Stimulated activated CD4-positive, alpha-beta T cell treated with anti-CD3 and anti-CD28 coated beads, TNF-alpha, amount 100 ng/mL, for 4 hours (primary cell): ENCODE data around the gene C1orf21.

Experiments
- DNase-seq, 3 experiments: peaks; one replicate each; pipeline ENCODE4 v3.0.0-alpha.2; 2020; ENCODE audit warnings: low read depth in 3 of 3

The C1orf21 gene

GRCh38 chr1:184387069-184387475, 243 bp downstream of the C1orf21 start:
- DNase-seq: no peak

- DNase-seq: peak in 2 of 3 experiments; percentile 1 to 3
These were observed 868 bp downstream of the C1orf21 start for GRCh38 chr1:184387476-184388318.

GRCh38 chr1:184388319-184388889, 1.6 kb downstream of the C1orf21 start:
- DNase-seq: no peak

GRCh38 chr1:184388971-184389370, 2.1 kb downstream of the C1orf21 start:
- DNase-seq: no peak

- DNase-seq: no peak
These were observed 2.6 kb downstream of the C1orf21 start for GRCh38 chr1:184389446-184389845.

GRCh38 chr1:184390889-184391288, 4.1 kb downstream of the C1orf21 start:
- DNase-seq: no peak

- no peak for DNase-seq
These were observed 5.2 kb downstream of the C1orf21 start for GRCh38 chr1:184392067-184392466.

- no peak for DNase-seq
These were observed 6.1 kb downstream of the C1orf21 start for GRCh38 chr1:184392779-184393522.

- no peak for DNase-seq
These were observed 7.1 kb downstream of the C1orf21 start for GRCh38 chr1:184393962-184394361.

- no peak for DNase-seq
These were observed 8.5 kb downstream of the C1orf21 start for GRCh38 chr1:184395370-184395769.

GRCh38 chr1:184395937-184396480, 9.2 kb downstream of the C1orf21 start:
- DNase-seq: no peak

- DNase-seq: no peak
These were observed 12.5 kb downstream of the C1orf21 start for GRCh38 chr1:184399192-184399847.

GRCh38 chr1:184403961-184404726, 17.3 kb downstream of the C1orf21 start:
- no peak for DNase-seq

GRCh38 chr1:184404727-184405027, 17.8 kb downstream of the C1orf21 start:
- no peak for DNase-seq

GRCh38 chr1:184405094-184405800, 18.4 kb downstream of the C1orf21 start:
- no peak for DNase-seq

- DNase-seq: no peak
These were observed 18.9 kb downstream of the C1orf21 start for GRCh38 chr1:184405801-184406142.

GRCh38 chr1:184406479-184406878, 19.6 kb downstream of the C1orf21 start:
- no peak for DNase-seq

- no peak for DNase-seq
These were observed 21.1 kb downstream of the C1orf21 start for GRCh38 chr1:184407816-184408510.

- DNase-seq: no peak
These were observed 21.8 kb downstream of the C1orf21 start for GRCh38 chr1:184408580-184408979.

GRCh38 chr1:184409011-184409410, 22.2 kb downstream of the C1orf21 start:
- no peak for DNase-seq
